Panc1 (cell line): ENCODE results near the gene NR6A1.

Source experiments
- CTCF ChIP-seq: fragments of 450-650 bp; IDR thresholded peaks from 2 replicates; pipeline ENCODE4 v1.5.1; 2017; ENCODE audit warnings: mild to moderate bottlenecking
- SIN3A ChIP-seq: IDR thresholded peaks from 2 replicates; pipeline ENCODE4 v1.6.1; 2012; ENCODE audit warnings: low read depth, mild to moderate bottlenecking, low read length, moderate library complexity, borderline replicate concordance; ENCODE audit not compliant: insufficient read depth

- no peak for TF ChIP-seq CTCF
- TF ChIP-seq SIN3A: no peak
Measured at GRCh38 chr9:124631326-124631725, 139.8 kb downstream of the NR6A1 start.
